ENCODE results near the gene PUS10. TPM values are rescaled to one million over a fixed set of nuclear protein-coding genes. Genes with fewer than 3 reads are reported as not detected.
"Not testable (repeated sequence)": the region's sequence is repeated elsewhere in the genome, so short reads cannot be mapped to it uniquely, and the experiment has no call there.

Gene PUS10
- total and polyA plus RNA-seq, 4 donors: 3.3 to 5.6 (median 4.7) TPM

GRCh38 chr2:60984720-60985119 lies 33.3 kb downstream of the PUS10 start:
- no peak for ATAC-seq (ENCODE audit: low FRiP score)
- H3K27ac ChIP-seq (ENCODE audit: low read depth in 1 of 2, low read length in 2 of 2): no peak overlapping the region
- 90% methylated on average over 1 of the region's 1 CpG for WGBS, 2 donors

GRCh38 chr2:60982066-60982465 lies 36.0 kb downstream of the PUS10 start:
- 98 to 99% methylated on average over 3 of the region's 3 CpGs for WGBS, 2 donors
- H3K4me1 ChIP-seq (ENCODE audit: control insufficient read depth in 1 of 2, insufficient read depth in 2 of 2, low read length in 2 of 2); H3K27ac ChIP-seq (ENCODE audit: low read depth in 1 of 2, low read length in 2 of 2); intact Hi-C loops (cut with DNase I); H3K4me3 ChIP-seq (ENCODE audit: low read length in 2 of 2); H3K36me3 ChIP-seq (ENCODE audit: control insufficient read depth in 1 of 2, insufficient read depth in 2 of 2, low read length in 1 of 2); H3K27me3 ChIP-seq (ENCODE audit: control insufficient read depth in 1 of 2, insufficient read depth in 2 of 2, low read length in 1 of 2); DNase-seq; H3K9me3 ChIP-seq (ENCODE audit: control insufficient read depth, low read length); ATAC-seq (ENCODE audit: low FRiP score): not testable (repeated sequence)

More at GRCh38 chr2:60984720-60985119, 33.3 kb downstream of the PUS10 start:
- Histone ChIP-seq H3K9me3 (ENCODE audit: control insufficient read depth, low read length) (no peaks in the 10 kb centered on the region), H3K4me1 (ENCODE audit: control insufficient read depth in 1 of 2, insufficient read depth in 2 of 2, low read length in 2 of 2) (no peaks in the 10 kb centered on the region), H3K36me3 (ENCODE audit: control insufficient read depth in 1 of 2, insufficient read depth in 2 of 2, low read length in 1 of 2) (no peaks in the 10 kb centered on the region), H3K4me3 (ENCODE audit: low read length in 2 of 2) (no peak overlapping the region), H3K27me3 (ENCODE audit: control insufficient read depth in 1 of 2, insufficient read depth in 2 of 2, low read length in 1 of 2) (no peaks in the 10 kb centered on the region)
- DNase-seq: no peak
- intact Hi-C loops (cut with DNase I): no loop called here

GRCh38 chr2:60980071-60980815 lies 37.8 kb downstream of the PUS10 start:
- Histone ChIP-seq H3K4me1 (ENCODE audit: control insufficient read depth in 1 of 2, insufficient read depth in 2 of 2, low read length in 2 of 2) (no peaks in the 10 kb centered on the region), H3K27ac (ENCODE audit: low read depth in 1 of 2, low read length in 2 of 2) (no peak overlapping the region), H3K36me3 (ENCODE audit: control insufficient read depth in 1 of 2, insufficient read depth in 2 of 2, low read length in 1 of 2) (no peaks in the 10 kb centered on the region), H3K4me3 (ENCODE audit: low read length in 2 of 2) (no peak overlapping the region), H3K9me3 (ENCODE audit: control insufficient read depth, low read length) (no peaks in the 10 kb centered on the region), H3K27me3 (ENCODE audit: control insufficient read depth in 1 of 2, insufficient read depth in 2 of 2, low read length in 1 of 2) (no peaks in the 10 kb centered on the region)
- intact Hi-C loops (cut with DNase I): no loop called here
- 79 to 88% methylated on average over 3 of the region's 3 CpGs for WGBS, 2 donors
- ATAC-seq (ENCODE audit: low FRiP score) (no peak), DNase-seq (no peak)

GRCh38 chr2:60979231-60979630 lies 38.8 kb downstream of the PUS10 start:
- Histone ChIP-seq H3K4me3 (ENCODE audit: low read length in 2 of 2) (no peak overlapping the region), H3K4me1 (ENCODE audit: control insufficient read depth in 1 of 2, insufficient read depth in 2 of 2, low read length in 2 of 2) (no peaks in the 10 kb centered on the region), H3K36me3 (ENCODE audit: control insufficient read depth in 1 of 2, insufficient read depth in 2 of 2, low read length in 1 of 2) (no peaks in the 10 kb centered on the region), H3K9me3 (ENCODE audit: control insufficient read depth, low read length) (no peaks in the 10 kb centered on the region), H3K27ac (ENCODE audit: low read depth in 1 of 2, low read length in 2 of 2) (no peak overlapping the region), H3K27me3 (ENCODE audit: control insufficient read depth in 1 of 2, insufficient read depth in 2 of 2, low read length in 1 of 2) (no peaks in the 10 kb centered on the region)
- ATAC-seq (ENCODE audit: low FRiP score): no peak
- WGBS, 2 donors: 89 to 91% methylated on average over 4 of the region's 4 CpGs
- intact Hi-C loops (cut with DNase I): no loop called here
- no peak for DNase-seq

- no peaks in the 10 kb centered on the region for H3K9me3 ChIP-seq (ENCODE audit: control insufficient read depth, low read length)
- H3K4me3 ChIP-seq (ENCODE audit: low read length in 2 of 2): no peak overlapping the region
- no peak for ATAC-seq (ENCODE audit: low FRiP score)
- H3K27me3 ChIP-seq (ENCODE audit: control insufficient read depth in 1 of 2, insufficient read depth in 2 of 2, low read length in 1 of 2): no peaks in the 10 kb centered on the region
- H3K4me1 ChIP-seq (ENCODE audit: control insufficient read depth in 1 of 2, insufficient read depth in 2 of 2, low read length in 2 of 2): no peaks in the 10 kb centered on the region
- no peak for DNase-seq
- no peak overlapping the region for H3K27ac ChIP-seq (ENCODE audit: low read depth in 1 of 2, low read length in 2 of 2)
- no peaks in the 10 kb centered on the region for H3K36me3 ChIP-seq (ENCODE audit: control insufficient read depth in 1 of 2, insufficient read depth in 2 of 2, low read length in 1 of 2)
- intact Hi-C loops (cut with DNase I): no loop called here
- 83 to 92% methylated on average over 1 of the region's 1 CpG for WGBS, 2 donors
Observed at GRCh38 chr2:60977562-60977895, 40.5 kb downstream of the PUS10 start.

GRCh38 chr2:60976875-60977561 lies 41.0 kb downstream of the PUS10 start:
- Histone ChIP-seq H3K36me3 (ENCODE audit: control insufficient read depth in 1 of 2, insufficient read depth in 2 of 2, low read length in 1 of 2) (no peaks in the 10 kb centered on the region), H3K9me3 (ENCODE audit: control insufficient read depth, low read length) (no peaks in the 10 kb centered on the region), H3K4me3 (ENCODE audit: low read length in 2 of 2) (no peak overlapping the region), H3K4me1 (ENCODE audit: control insufficient read depth in 1 of 2, insufficient read depth in 2 of 2, low read length in 2 of 2) (no peaks in the 10 kb centered on the region), H3K27me3 (ENCODE audit: control insufficient read depth in 1 of 2, insufficient read depth in 2 of 2, low read length in 1 of 2) (no peaks in the 10 kb centered on the region), H3K27ac (ENCODE audit: low read depth in 1 of 2, low read length in 2 of 2) (no peak overlapping the region)
- WGBS, 2 donors: 47 to 58% methylated on average over 5 of the region's 5 CpGs
- no peak for ATAC-seq (ENCODE audit: low FRiP score)
- DNase-seq: no peak
- intact Hi-C loops (cut with DNase I): no loop called here

GRCh38 chr2:60976256-60976850 lies 41.7 kb downstream of the PUS10 start:
- no peaks in the 10 kb centered on the region for H3K4me1 ChIP-seq (ENCODE audit: control insufficient read depth in 1 of 2, insufficient read depth in 2 of 2, low read length in 2 of 2)
- ATAC-seq (ENCODE audit: low FRiP score) (no peak), DNase-seq (no peak)
- H3K9me3 ChIP-seq (ENCODE audit: control insufficient read depth, low read length): no peaks in the 10 kb centered on the region
- no peaks in the 10 kb centered on the region for H3K27me3 ChIP-seq (ENCODE audit: control insufficient read depth in 1 of 2, insufficient read depth in 2 of 2, low read length in 1 of 2)
- WGBS, 2 donors: 90 to 92% methylated on average over 3 of the region's 3 CpGs
- no peaks in the 10 kb centered on the region for H3K36me3 ChIP-seq (ENCODE audit: control insufficient read depth in 1 of 2, insufficient read depth in 2 of 2, low read length in 1 of 2)
- H3K4me3 ChIP-seq (ENCODE audit: low read length in 2 of 2): no peak overlapping the region
- intact Hi-C loops (cut with DNase I): no loop called here
- no peak overlapping the region for H3K27ac ChIP-seq (ENCODE audit: low read depth in 1 of 2, low read length in 2 of 2)

GRCh38 chr2:60974652-60975051 lies 43.4 kb downstream of the PUS10 start:
- Histone ChIP-seq H3K36me3 (ENCODE audit: control insufficient read depth in 1 of 2, insufficient read depth in 2 of 2, low read length in 1 of 2) (no peaks in the 10 kb centered on the region), H3K4me3 (ENCODE audit: low read length in 2 of 2) (no peak overlapping the region), H3K27me3 (ENCODE audit: control insufficient read depth in 1 of 2, insufficient read depth in 2 of 2, low read length in 1 of 2) (no peaks in the 10 kb centered on the region), H3K27ac (ENCODE audit: low read depth in 1 of 2, low read length in 2 of 2) (no peak overlapping the region), H3K4me1 (ENCODE audit: control insufficient read depth in 1 of 2, insufficient read depth in 2 of 2, low read length in 2 of 2) (no peaks in the 10 kb centered on the region), H3K9me3 (ENCODE audit: control insufficient read depth, low read length) (no peaks in the 10 kb centered on the region)
- intact Hi-C loops (cut with DNase I): no loop called here
- ATAC-seq (ENCODE audit: low FRiP score): no peak
- 96% methylated on average over 16 of the region's 16 CpGs for WGBS, 2 donors
- DNase-seq: no peak

- no peaks in the 10 kb centered on the region for H3K4me1 ChIP-seq (ENCODE audit: control insufficient read depth in 1 of 2, insufficient read depth in 2 of 2, low read length in 2 of 2)
- no peaks in the 10 kb centered on the region for H3K36me3 ChIP-seq (ENCODE audit: control insufficient read depth in 1 of 2, insufficient read depth in 2 of 2, low read length in 1 of 2)
- no peak overlapping the region for H3K27ac ChIP-seq (ENCODE audit: low read depth in 1 of 2, low read length in 2 of 2)
- no peaks in the 10 kb centered on the region for H3K9me3 ChIP-seq (ENCODE audit: control insufficient read depth, low read length)
- WGBS, 2 donors: 79 to 85% methylated on average over 5 of the region's 5 CpGs
- intact Hi-C loops (cut with DNase I): no loop called here
- no peaks in the 10 kb centered on the region for H3K27me3 ChIP-seq (ENCODE audit: control insufficient read depth in 1 of 2, insufficient read depth in 2 of 2, low read length in 1 of 2)
- ATAC-seq (ENCODE audit: low FRiP score) (no peak), DNase-seq (no peak)
- no peak overlapping the region for H3K4me3 ChIP-seq (ENCODE audit: low read length in 2 of 2)
Observed at GRCh38 chr2:60973705-60974104, 44.4 kb downstream of the PUS10 start.

Data from aorta (tissue), 5 donors.